ENCODE results near the gene IARS1. TPM values are rescaled to one million over a fixed set of nuclear protein-coding genes. Genes with fewer than 3 reads are reported as not detected.

IARS1 gene
- total and polyA plus RNA-seq, 2 donors (not counting 3 experiments of a cell fraction or from before 2014, with no cell fraction given) = 32.8 to 132 TPM

DNA sequence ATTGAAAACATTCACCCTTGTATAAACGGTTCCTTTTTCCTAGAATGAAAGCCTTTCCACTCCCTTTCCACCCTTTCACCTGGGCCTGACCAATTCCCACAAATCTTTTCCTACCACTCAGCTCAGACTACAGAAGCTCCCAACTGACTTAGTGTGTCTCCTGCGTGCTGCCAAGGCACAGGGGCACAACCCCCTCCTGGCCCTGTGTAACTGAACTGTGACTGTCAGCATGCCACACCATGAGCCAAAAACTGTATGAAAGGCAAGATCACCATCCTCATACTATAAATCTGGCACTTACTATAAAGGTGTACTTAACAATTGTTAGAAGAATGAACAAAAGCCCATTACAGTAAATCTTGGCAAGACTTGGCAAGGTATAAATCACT lies 20.1 kb upstream of the IARS1 start:
- ChIA-PET POLR2A (no interaction called here), CTCF (interaction anchor here (2.0 kb wide), 1 partner anchor 15 kb away, joined by 4 read pairs; no protein-coding TSS in a partner anchor)
- Histone ChIP-seq H4K20me1 (replicated peaks; ENCODE audit: control insufficient read depth, extremely low read depth, insufficient read depth, low read length) (no peaks in the 10 kb centered on the region), H2AFZ (ENCODE audit: low read depth, low read length) (no peak overlapping the region), H3K79me2 (ENCODE audit: control insufficient read depth, insufficient read depth, low read length) (peaks cover 14% of the 10 kb centered on the region), H3K36me3 (ENCODE audit: control insufficient read depth in 2 of 2, extremely low read depth in 1 of 2, insufficient read depth in 2 of 2, low read length in 2 of 2) (peaks cover 24 to 27% of the 10 kb centered on the region in 2 experiments), H3K27ac (ENCODE audit: insufficient read depth, low read depth, low read length) (peak overlapping the region; percentile 30), H3K4me2 (ENCODE audit: insufficient read depth, low read length) (peak overlapping the region; percentile 63), H3K9ac (replicated peaks; ENCODE audit: extremely low read depth, insufficient read depth, low read length) (no peak overlapping the region), H3K4me3 (replicated peaks in 1 of 3; ENCODE audit: insufficient read depth in 1 of 3, low read depth in 1 of 3, low read length in 3 of 3) (no peak overlapping the region), H3K9me1 (replicated peaks; ENCODE audit: control insufficient read depth, extremely low read depth, insufficient read depth, low read length) (no peaks in the 10 kb centered on the region), H3K4me1 (ENCODE audit: control insufficient read depth, extremely low read depth, insufficient read depth, low read length) (peaks cover 12% of the 10 kb centered on the region), H3K27me3 (ENCODE audit: control insufficient read depth in 2 of 2, insufficient read depth in 2 of 2, low read length in 2 of 2) (no peaks in the 10 kb centered on the region), H3K9me3 (replicated peaks; ENCODE audit: control insufficient read depth, insufficient read depth, low read length) (no peaks in the 10 kb centered on the region)
- BruUV-seq (replicated peaks) = no TSS peak
- TF ChIP-seq, protein P1, sequence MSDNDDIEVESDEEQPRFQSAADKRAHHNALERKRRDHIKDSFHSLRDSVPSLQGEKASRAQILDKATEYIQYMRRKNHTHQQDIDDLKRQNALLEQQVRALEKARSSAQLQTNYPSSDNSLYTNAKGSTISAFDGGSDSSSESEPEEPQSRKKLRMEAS (IDR thresholded peaks at IDR 0.05; ENCODE audit: insufficient read depth, insufficient read length) = no peak
- TF ChIP-seq POLR2A (IDR thresholded peaks at IDR 0.05; ENCODE audit: low read depth, low read length) (no peak), FOS (IDR thresholded peaks at IDR 0.05; ENCODE audit: borderline replicate concordance, insufficient read depth, low read length) (no peak), GATA2 (IDR thresholded peaks at IDR 0.05; ENCODE audit: insufficient read depth, insufficient read length, low read depth, low read length) (no peak), JUN (IDR thresholded peaks at IDR 0.05; ENCODE audit: borderline replicate concordance, insufficient read depth, insufficient read length, low read depth) (no peak), MYC (IDR thresholded peaks at IDR 0.05; ENCODE audit: low read depth, low read length) (no peak), EZH2 (IDR thresholded peaks at IDR 0.05; ENCODE audit: borderline replicate concordance, low read depth, low read length, severe bottlenecking) (no peak), POLR2AphosphoS5 (IDR thresholded peaks at IDR 0.05; ENCODE audit: insufficient read depth, low read depth, low read length) (no peak)
- TF ChIP-seq, protein P2, sequence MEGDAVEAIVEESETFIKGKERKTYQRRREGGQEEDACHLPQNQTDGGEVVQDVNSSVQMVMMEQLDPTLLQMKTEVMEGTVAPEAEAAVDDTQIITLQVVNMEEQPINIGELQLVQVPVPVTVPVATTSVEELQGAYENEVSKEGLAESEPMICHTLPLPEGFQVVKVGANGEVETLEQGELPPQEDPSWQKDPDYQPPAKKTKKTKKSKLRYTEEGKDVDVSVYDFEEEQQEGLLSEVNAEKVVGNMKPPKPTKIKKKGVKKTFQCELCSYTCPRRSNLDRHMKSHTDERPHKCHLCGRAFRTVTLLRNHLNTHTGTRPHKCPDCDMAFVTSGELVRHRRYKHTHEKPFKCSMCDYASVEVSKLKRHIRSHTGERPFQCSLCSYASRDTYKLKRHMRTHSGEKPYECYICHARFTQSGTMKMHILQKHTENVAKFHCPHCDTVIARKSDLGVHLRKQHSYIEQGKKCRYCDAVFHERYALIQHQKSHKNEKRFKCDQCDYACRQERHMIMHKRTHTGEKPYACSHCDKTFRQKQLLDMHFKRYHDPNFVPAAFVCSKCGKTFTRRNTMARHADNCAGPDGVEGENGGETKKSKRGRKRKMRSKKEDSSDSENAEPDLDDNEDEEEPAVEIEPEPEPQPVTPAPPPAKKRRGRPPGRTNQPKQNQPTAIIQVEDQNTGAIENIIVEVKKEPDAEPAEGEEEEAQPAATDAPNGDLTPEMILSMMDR (IDR thresholded peaks at IDR 0.05; ENCODE audit: extremely low read depth in 1 of 2, insufficient read depth in 1 of 2, low read depth in 1 of 2, low read length in 2 of 2) = no peak
- FAIRE-seq (no peak), DNase-seq (ENCODE audit: low read depth, low spot score) (no peak)
- intact Hi-C loops (cut with micrococcal nuclease) = no loop called here
- dilution Hi-C loops (cut with MboI; ENCODE audit: extremely low pct_ligation_motif_present, low sequenced_read_pairs) = no loop called here
